IMR-90 (cell line): Measurements from ENCODE around the gene TIMM44. TPM values are rescaled to one million over a fixed set of nuclear protein-coding genes. Genes with fewer than 3 reads are reported as not detected.

Source experiments
- ATAC-seq: fragments of 200-7000 bp; cut with Tn5 transposase; 2 replicates; pipeline ENCODE4 v1.9.1; 2020; ENCODE audit warnings: low read depth, mild to moderate bottlenecking, moderate library complexity
- BruUV-seq: library from RNA; stranded (reverse); fragments of 400-500 nt; replicated peaks from 2 replicates; lab custom pipeline; 2021; lab: Mats Ljungman, UMichigan
- CTCF ChIA-PET: fragments of 300-600 bp; formaldehyde crosslinking; extraction: SDS; loops from one replicate; lab custom pipeline; 2021; ENCODE audit warnings: antibody characterized with exemption; lab: Yijun Ruan, JAX
- POLR2A ChIA-PET: fragments of 300-600 bp; sonication (Branson Sonifier 250); formaldehyde crosslinking; loops from one replicate; lab custom pipeline; 2022; ENCODE audit warnings: antibody characterized with exemption; ENCODE audit not compliant: unreplicated experiment; lab: Charles Lee
- DNase-seq: peaks from one replicate; pipeline ENCODE4 v3.0.0; 2013
- H2AFZ ChIP-seq: replicated peaks from 2 replicates; pipeline ENCODE3; 2013; ENCODE audit warnings: low read length, mild to moderate bottlenecking; ENCODE audit not compliant: poor library complexity
- H2AK5ac ChIP-seq: 2 replicates; pipeline ENCODE4 v1.6.1; 2013; ENCODE audit warnings: low read depth, low read length, inconsistent platforms
- H2AK9ac ChIP-seq: replicated peaks from 2 replicates; pipeline ENCODE3; 2013; ENCODE audit warnings: mild to moderate bottlenecking, low read depth, low read length, moderate library complexity; ENCODE audit not compliant: poor library complexity
- H2BK120ac ChIP-seq: 2 replicates; pipeline ENCODE4 v1.6.1; 2013; ENCODE audit warnings: low read depth, low read length, inconsistent platforms
- H2BK15ac ChIP-seq: 3 replicates; pipeline ENCODE4 v1.6.1; 2013; ENCODE audit warnings: low read depth, low read length, inconsistent platforms
- H2BK20ac ChIP-seq: 2 replicates; pipeline ENCODE4 v1.6.1; 2013; ENCODE audit warnings: low read depth, mild to moderate bottlenecking, inconsistent platforms, low read length, moderate library complexity
- H2BK5ac ChIP-seq: 2 replicates; pipeline ENCODE4 v1.6.1; 2013; ENCODE audit warnings: mild to moderate bottlenecking, low read depth, low read length, inconsistent platforms; ENCODE audit not compliant: poor library complexity, severe bottlenecking
- H3K14ac ChIP-seq: replicated peaks from 2 replicates; pipeline ENCODE4 v1.6.1; 2013; ENCODE audit warnings: low read depth, low read length, inconsistent platforms
- H3K18ac ChIP-seq: 2 replicates; pipeline ENCODE4 v1.6.1; 2013; ENCODE audit warnings: low read depth, low read length, control low read depth
- H3K23ac ChIP-seq: 2 replicates; pipeline ENCODE4 v1.6.1; 2013; ENCODE audit warnings: low read depth, low read length, inconsistent platforms
- H3K27ac ChIP-seq: 2 replicates; pipeline ENCODE4 v1.5.1; 2013; ENCODE audit warnings: mild to moderate bottlenecking, control low read depth, low read length; ENCODE audit not compliant: insufficient read depth
- H3K27me3 ChIP-seq: 2 replicates; pipeline ENCODE4 v1.6.1; 2013; ENCODE audit warnings: low read length; ENCODE audit not compliant: control insufficient read depth, insufficient read depth
- H3K36me3 ChIP-seq: 2 replicates; pipeline ENCODE4 v1.6.1; 2013; ENCODE audit warnings: low read length, mixed read lengths; ENCODE audit not compliant: control insufficient read depth, insufficient read depth
- H3K4ac ChIP-seq: 2 replicates; pipeline ENCODE4 v1.6.1; 2013; ENCODE audit warnings: low read depth, low read length, inconsistent platforms
- H3K4me1 ChIP-seq: 2 replicates; pipeline ENCODE4 v1.6.1; 2013; ENCODE audit warnings: low read length, mixed read lengths; ENCODE audit not compliant: control insufficient read depth, insufficient read depth
- H3K4me2 ChIP-seq: 2 replicates; pipeline ENCODE4 v1.6.1; 2013; ENCODE audit warnings: low read depth, mild to moderate bottlenecking, control low read depth, low read length, moderate library complexity
- H3K4me3 ChIP-seq: 2 replicates; pipeline ENCODE4 v1.5.1; 2013; ENCODE audit warnings: low read depth, mild to moderate bottlenecking, control low read depth, low read length, moderate library complexity; ENCODE audit not compliant: insufficient read depth
- H3K56ac ChIP-seq: 2 replicates; pipeline ENCODE4 v1.6.1; 2013; ENCODE audit warnings: low read length, inconsistent platforms; ENCODE audit not compliant: insufficient read depth; ENCODE audit errors: extremely low read depth
- H3K79me1 ChIP-seq, 2 experiments: 2 replicates each; pipeline ENCODE4 v1.6.1; 2013; ENCODE audit warnings: low read length in 2 of 2, inconsistent platforms in 1 of 2, low read depth in 1 of 2
- H3K9ac ChIP-seq: 2 replicates; pipeline ENCODE4 v1.6.1; 2013; ENCODE audit warnings: low read depth, low read length, control low read depth
- H3K9me1 ChIP-seq: 2 replicates; pipeline ENCODE4 v1.6.1; 2013; ENCODE audit warnings: low read length, inconsistent platforms; ENCODE audit not compliant: insufficient read depth
- H3K9me3 ChIP-seq: 2 replicates; pipeline ENCODE4 v1.6.1; 2013; ENCODE audit warnings: low read length; ENCODE audit not compliant: control insufficient read depth, insufficient read depth
- H4K20me1 ChIP-seq: 2 replicates; pipeline ENCODE4 v1.6.1; 2013; ENCODE audit warnings: low read length, inconsistent platforms; ENCODE audit not compliant: insufficient read depth
- H4K5ac ChIP-seq: 2 replicates; pipeline ENCODE4 v1.6.1; 2013; ENCODE audit warnings: mild to moderate bottlenecking, low read depth, low read length, control low read depth
- H4K8ac ChIP-seq, 2 experiments: 2 replicates each; pipeline ENCODE4 v1.6.1; 2013; ENCODE audit warnings: low read depth in 2 of 2, low read length in 2 of 2, control low read depth in 1 of 2, inconsistent platforms in 1 of 2
- H4K91ac ChIP-seq: 2 replicates; pipeline ENCODE4 v1.6.1; 2013; ENCODE audit warnings: low read depth, low read length, inconsistent platforms; ENCODE audit not compliant: insufficient read depth
- CHD1 ChIP-seq: IDR thresholded peaks from 2 replicates; pipeline ENCODE4 v1.6.1; 2012; ENCODE audit warnings: low read depth, low read length, improper control_type of control experiment
- ELK1 ChIP-seq: fragments of 150-350 bp; IDR thresholded peaks from 2 replicates; pipeline ENCODE4 v1.6.1; 2016; ENCODE audit warnings: low read depth, mild to moderate bottlenecking, low read length, moderate library complexity, borderline replicate concordance
- POLR2A ChIP-seq: IDR thresholded peaks from 2 replicates; pipeline ENCODE4 v1.6.1; 2012; ENCODE audit warnings: mild to moderate bottlenecking, low read depth, low read length
- RAD21 ChIP-seq: IDR thresholded peaks from 2 replicates; pipeline ENCODE4 v1.6.1; 2012; ENCODE audit warnings: low read length, improper control_type of control experiment
- RCOR1 ChIP-seq: IDR thresholded peaks from 2 replicates; pipeline ENCODE4 v1.6.1; 2012; ENCODE audit warnings: mild to moderate bottlenecking, low read length, improper control_type of control experiment; ENCODE audit not compliant: insufficient replicate concordance
- WGBS, 2 experiments: methylation state at CpG; one replicate each; pipeline versions ENCODE4 v1.1.5 to v1.1.7; 2013; ENCODE audit warnings: missing lambda C conversion rate in 2 of 2; ENCODE audit not compliant: insufficient read length in 1 of 2; ENCODE audit errors: extremely low coverage in 2 of 2; 5-methylcytosine and 5-hydroxymethylcytosine counted together
- dilution Hi-C: fragments of 300-500 bp; cut with HindIII; formaldehyde crosslinking; loops from one replicate; pipeline ENCODE4 v1.14.3; 2018; ENCODE audit warnings: low sequenced_read_pairs; ENCODE audit not compliant: unreplicated experiment
- in situ Hi-C: fragments of 300-500 bp; cut with MboI; formaldehyde crosslinking; loops from 3 replicates; pipeline ENCODE4 v1.14.3; 2019; ENCODE audit warnings: low sequenced_read_pairs, inconsistent platforms, mixed read lengths
- intact Hi-C: fragments of 100-400 bp; cut with micrococcal nuclease; formaldehyde crosslinking; loops from 2 replicates; pipeline ENCODE4 v1.10.0; 2022
- polyA plus RNA-seq, 3 experiments: library from polyadenylated mRNA; depleted of rRNA; stranded (reverse); fragments of >200 nt; gene quantifications; 2 replicates each; pipeline ENCODE4 v1.2.3, GENCODE V29; 2012; ENCODE audit warnings: low replicate concordance in 1 of 3
- total RNA-seq: library from RNA; depleted of rRNA; stranded (reverse); fragments of >200 nt; gene quantifications from 2 replicates; pipeline ENCODE4 v1.2.3, GENCODE V29; 2012

The TIMM44 gene
- total and polyA plus RNA-seq, 2 of the 4 experiments (the other 2 are of a cell fraction) = 37.6 to 52.3 TPM

GRCh38 chr19:7918615-7919421 lies 24.6 kb downstream of the TIMM44 start:
- dilution Hi-C loops (no loop called here), in situ Hi-C loops (no loop called here), intact Hi-C loops (no loop called here)
- Histone ChIP-seq H3K4me1 (peaks cover 21% of the 10 kb centered on the region), H4K20me1 (peaks cover 11% of the 10 kb centered on the region), H3K4me2 (no peak overlapping the region; the same call in 1 of the 2 replicates), H3K4me3 (no peak overlapping the region), H3K23ac (no peak overlapping the region), H4K91ac (no peak overlapping the region), H3K14ac (no peak overlapping the region; the same call in 1 of the 2 replicates), H2BK20ac (no peak overlapping the region), H3K36me3 (peaks cover 7% of the 10 kb centered on the region; the same call in 1 of the 2 replicates), H3K9me1 (peaks cover 9% of the 10 kb centered on the region), H2AFZ (no peak overlapping the region), H4K5ac (no peak overlapping the region), H2BK5ac (no peak overlapping the region), H3K4ac (no peak overlapping the region), H4K8ac (no peak overlapping the region), H2AK9ac (no peak overlapping the region), H2BK120ac (no peak overlapping the region), H3K56ac (no peak overlapping the region), H2BK15ac (no peak overlapping the region), H3K27me3 (peaks cover 11% of the 10 kb centered on the region), H2AK5ac (no peak overlapping the region; the same call in 1 of the 2 replicates), H3K79me1 (peaks cover 0 to 19% of the 10 kb centered on the region in 2 experiments; a peak in 2 of 4 replicates), H3K27ac (no peak overlapping the region), H3K18ac (no peak overlapping the region), H3K9me3 (no peaks in the 10 kb centered on the region), H3K9ac (no peak overlapping the region)
- ATAC-seq (no peak), DNase-seq (no peak)
- POLR2A ChIA-PET = interaction anchor here (0.5 to 1.7 kb wide), 3 partner anchors 10 to 248 kb away, joined by 4 to 5 read pairs (median 4); partner anchors contain the start of gene MAP2K7
- TF ChIP-seq POLR2A (no peak), RAD21 (no peak), RCOR1 (no peak), CHD1 (no peak), ELK1 (no peak)
- no TSS peak for BruUV-seq
- CTCF ChIA-PET = interaction anchor here (1.7 kb wide), 1 partner anchor 15 kb away, joined by 6 read pairs; the partner anchor contains the start of gene MAP2K7
- WGBS, 2 experiments = 62% methylated on average over 11 of the region's 42 CpGs; no CpG with 5 or more reads in 1 of the 2 experiments
